HPDE6-E6E7 (cell line): ENCODE data around the gene NIN.
"Not testable (repeated sequence)": the region's sequence is repeated elsewhere in the genome, so short reads cannot be mapped to it uniquely, and the experiment has no call there.

ENCODE experiments used
- DNase-seq: peaks from one replicate; pipeline ENCODE4 v3.0.0; 2011; ENCODE audit warnings: missing footprints; ENCODE audit errors: extremely low spot score

NIN gene

GRCh38 chr14:50719911-50720759 lies 110.8 kb downstream of the NIN start:
- no peak for DNase-seq

DNA sequence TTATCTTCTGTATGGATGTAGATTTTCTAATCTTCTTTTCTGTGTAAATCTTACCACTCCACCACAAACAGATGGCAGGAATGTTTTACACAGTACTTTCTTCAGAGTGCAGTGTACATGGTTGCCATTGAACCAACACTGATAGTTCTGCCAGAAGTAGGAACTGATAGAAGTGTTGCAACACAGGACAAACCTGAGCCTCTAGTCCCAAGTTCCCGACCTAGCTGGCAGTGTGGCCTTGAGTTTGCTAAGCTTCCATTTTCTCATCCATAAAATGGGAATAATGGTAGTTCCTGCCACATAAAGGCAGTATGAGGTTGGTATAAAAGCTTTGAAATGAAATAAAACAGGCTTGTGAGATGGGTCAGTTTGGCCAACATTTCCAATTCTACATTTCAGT lies 112.0 kb downstream of the NIN start:
- no peak for DNase-seq

DNA sequence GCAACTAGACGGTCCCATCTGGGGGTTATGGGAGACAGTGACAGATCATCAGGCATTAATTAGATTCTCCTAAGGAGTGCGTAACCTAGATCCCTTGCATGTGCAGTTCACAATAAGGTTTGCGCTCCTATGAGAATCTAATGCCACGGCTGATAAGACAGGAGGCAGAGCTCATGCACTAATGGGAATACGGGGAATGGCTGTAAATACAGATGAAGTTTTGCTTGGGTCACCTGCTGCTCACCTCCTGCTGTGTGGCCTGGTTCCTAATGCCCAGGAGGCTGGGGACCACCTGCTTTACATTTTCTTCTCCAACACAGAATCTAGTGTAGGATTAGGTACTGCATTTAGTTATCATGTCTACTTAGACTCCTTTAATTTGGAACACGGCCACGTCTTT lies 113.2 kb downstream of the NIN start:
- DNase-seq, result no peak

- DNase-seq, result no peak
These were observed 116.4 kb downstream of the NIN start for GRCh38 chr14:50714450-50715073.

DNA sequence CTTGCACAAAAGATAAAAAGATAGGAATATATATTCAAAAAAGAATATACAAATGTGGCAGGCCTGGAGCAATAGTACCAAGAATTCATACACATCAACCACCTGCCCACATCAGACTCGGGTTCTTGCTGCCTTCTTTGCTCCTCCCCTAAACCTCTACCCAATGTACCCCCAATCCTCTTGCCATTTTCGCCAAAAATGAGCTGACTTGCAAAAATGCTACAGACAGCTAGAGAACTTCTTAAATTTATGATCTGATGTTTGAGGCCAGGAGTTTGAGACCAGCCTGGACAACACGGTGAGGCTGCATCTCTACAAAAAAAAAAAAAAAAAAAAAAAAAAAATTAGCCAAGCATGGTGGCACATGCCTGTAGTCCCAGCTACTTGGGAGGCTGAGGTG lies 119.9 kb downstream of the NIN start:
- DNase-seq, result no peak

DNA sequence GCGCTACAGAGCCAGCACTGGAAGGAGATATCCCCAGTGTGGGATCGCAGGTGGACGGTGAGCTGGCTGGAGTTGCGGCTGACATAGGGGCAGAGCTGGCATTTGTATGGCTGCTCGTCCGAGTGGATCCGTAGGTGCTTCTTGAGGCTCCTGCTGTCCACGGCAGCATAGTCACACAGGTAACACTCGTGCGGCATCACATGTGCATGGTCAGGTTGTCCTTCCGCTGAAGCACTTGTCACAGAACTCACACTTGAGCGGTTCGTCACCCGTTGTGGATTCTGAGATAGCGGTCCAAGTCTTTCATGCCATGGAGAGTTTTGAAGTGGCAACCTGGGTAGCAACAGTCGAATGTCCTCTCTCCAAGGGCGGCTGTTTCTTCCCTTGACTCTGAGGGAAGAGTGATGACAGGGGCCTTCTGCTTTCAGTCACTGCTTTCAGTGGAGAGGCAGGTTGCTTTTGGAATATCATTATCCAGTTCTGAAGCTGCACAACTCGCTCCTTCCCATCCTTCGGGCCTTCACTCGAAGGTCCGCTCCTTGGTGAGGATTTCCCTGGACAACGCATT lies 125.9 kb downstream of the NIN start:
- DNase-seq, result no peak

GRCh38 chr14:50704454-50705010 lies 126.4 kb downstream of the NIN start:
- no peak for DNase-seq

GRCh38 chr14:50697659-50698290 lies 133.2 kb downstream of the NIN start:
- DNase-seq, result no peak

GRCh38 chr14:50694260-50694659 lies 136.7 kb downstream of the NIN start:
- DNase-seq, result not testable (repeated sequence)

- DNase-seq, result no peak
These were observed 142.1 kb downstream of the NIN start for GRCh38 chr14:50688875-50689274.

- no peak for DNase-seq
These were observed 151.3 kb downstream of the NIN start for GRCh38 chr14:50679674-50680073.

GRCh38 chr14:50678163-50678562 lies 152.8 kb downstream of the NIN start:
- DNase-seq, result no peak

- peak; percentile 76 for DNase-seq
These were observed 153.4 kb downstream of the NIN start for GRCh38 chr14:50677527-50678063.

GRCh38 chr14:50676814-50677516 lies 154.0 kb downstream of the NIN start:
- no peak for DNase-seq

DNA sequence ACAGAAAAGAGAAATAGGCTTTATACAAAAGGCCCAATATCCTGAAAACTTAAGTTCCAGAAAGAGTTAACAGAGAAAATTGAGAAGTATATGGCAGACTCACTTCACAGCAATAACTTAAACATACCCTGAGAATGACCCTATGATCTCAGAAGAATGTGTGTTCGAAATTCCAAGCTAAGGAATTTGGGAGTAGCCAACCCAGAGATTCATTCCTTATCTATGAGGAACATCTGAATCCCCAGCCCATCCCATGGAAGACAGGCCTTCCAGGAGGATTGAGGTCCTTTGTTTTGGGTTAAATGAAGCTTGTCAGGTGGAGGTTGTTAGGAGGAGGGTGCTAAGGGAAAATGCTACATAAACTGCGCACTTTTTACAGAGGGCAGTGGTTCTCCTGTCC lies 155.4 kb downstream of the NIN start:
- DNase-seq, result no peak

DNA sequence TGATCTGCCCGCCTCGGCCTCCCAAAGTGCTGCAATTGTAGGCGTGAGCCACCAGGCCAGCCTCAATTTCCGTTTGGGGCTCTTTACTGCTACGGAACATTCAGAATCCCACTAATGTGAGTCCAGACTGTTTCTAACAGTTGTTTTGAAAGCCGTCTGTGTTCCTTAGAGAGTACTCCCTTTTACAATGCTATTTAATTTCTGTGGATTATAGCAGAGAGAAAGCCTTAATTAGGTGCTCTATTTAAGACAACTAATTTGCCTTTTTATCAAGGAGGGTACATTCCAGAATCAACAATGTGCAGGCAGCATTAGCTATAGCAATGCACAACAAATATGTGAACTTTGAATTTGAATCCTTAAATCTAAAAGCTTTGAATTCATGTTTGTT lies 160.1 kb downstream of the NIN start:
- DNase-seq, result no peak

- DNase-seq, result no peak
These were observed 160.6 kb downstream of the NIN start for GRCh38 chr14:50670196-50670865.
